Measurements from ENCODE around the gene TNFRSF25. TPM values are rescaled to one million over a fixed set of nuclear protein-coding genes. Genes with fewer than 3 reads are reported as not detected.

TNFRSF25 gene
- under 1 TPM in 1 of 2 donors, not detected in 1; under 0.01 TPM for total RNA-seq

GRCh38 chr1:6466023-6466422 lies at the start of gene TNFRSF25:
Gene TNFRSF25 (minus strand): TSS chr1:6466173. CDS start chr1:6466107, 66 bp downstream.

GRCh38 chr1:6491480-6491962 lies 25.5 kb upstream of the TNFRSF25 start, which contains the start of gene PLEKHG5:
Gene PLEKHG5 (minus strand): TSS chr1:6491667. CDS start chr1:6477571, 14,096 bp downstream.

DNA sequence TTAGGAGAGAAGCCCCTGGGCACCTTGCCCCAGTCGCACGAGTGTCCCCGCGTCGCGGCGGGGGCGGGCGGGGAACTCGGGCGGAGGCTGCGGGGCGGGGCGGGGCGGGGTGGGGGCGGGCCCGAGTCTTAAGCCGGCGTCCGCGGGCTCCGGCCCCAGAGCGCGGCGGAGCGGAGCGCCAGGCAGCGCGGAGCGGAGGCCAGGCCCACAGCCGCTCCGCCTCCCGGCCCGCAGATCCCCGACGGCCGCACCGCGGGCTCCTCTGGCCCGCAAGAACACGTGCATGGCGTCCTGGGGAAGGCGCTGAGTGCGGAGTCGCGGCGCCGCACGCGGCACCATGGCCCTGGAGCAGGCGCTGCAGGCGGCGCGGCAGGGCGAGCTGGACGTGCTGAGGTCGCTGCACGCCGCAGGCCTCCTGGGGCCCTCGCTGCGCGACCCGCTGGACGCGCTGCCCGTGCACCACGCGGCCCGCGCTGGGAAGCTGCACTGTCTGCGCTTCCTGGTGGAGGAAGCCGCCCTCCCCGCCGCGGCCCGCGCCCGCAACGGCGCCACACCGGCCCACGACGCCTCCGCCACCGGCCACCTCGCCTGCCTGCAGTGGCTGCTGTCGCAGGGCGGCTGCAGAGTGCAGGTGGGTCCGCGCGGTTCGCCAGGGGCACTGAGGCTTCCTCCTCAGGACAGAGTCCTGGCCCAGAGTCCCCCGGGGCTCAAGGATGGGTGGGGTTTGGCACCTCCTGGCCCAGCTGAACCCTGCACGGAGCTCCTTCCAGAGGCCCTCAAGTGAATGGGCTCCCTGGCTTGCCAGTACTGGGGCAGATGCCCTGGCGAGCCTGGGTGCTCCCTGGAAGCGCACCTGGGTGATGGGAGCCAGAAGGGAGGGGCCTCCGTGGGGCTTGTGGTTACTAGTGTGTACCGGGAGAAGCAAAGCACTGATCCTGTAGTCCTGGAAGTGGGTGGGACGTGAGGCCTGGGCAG lies 41.1 kb downstream of the TNFRSF25 start, which contains the start of gene ESPN:
Gene ESPN (plus strand): TSS at position 158 of the 975 bp plus-strand sequence. CDS start 180 bp downstream, at position 338.

DNA sequence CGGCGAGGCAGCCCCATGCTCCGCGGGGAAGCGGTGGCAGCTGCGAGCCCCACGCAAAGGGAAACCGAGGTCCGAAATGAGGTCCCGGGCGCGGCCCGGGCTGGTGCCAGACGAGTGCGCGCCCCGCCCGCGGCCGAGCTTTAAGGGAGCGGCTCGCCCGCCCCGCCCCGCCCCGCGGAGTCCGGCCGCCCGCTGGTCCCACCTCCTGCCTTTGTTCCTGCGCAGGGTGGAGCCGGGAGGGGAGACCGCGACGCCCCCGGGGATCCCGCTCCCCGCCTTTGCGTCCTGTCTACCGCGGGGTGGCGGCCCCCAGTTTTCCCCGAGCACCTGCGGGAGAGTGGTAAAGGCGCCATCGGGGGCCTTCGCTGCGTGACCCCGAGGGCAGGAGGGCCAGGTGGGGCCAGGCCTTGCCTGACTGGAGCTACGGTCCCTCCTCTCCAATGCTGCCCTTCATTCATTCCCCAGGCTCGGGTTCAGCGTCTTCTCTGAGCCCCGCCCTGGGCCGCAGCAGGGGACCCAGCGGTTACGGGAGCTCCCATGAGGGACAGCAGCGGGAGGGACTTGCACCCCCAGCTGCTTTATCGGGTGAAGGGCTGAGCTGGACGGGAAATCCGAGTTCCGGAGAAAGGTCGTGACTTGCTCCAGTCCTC lies 46.0 kb downstream of the TNFRSF25 start, which contains the start of gene HES2:
Gene HES2 (minus strand): TSS at position 116 of the 650 bp plus-strand sequence. CDS start 99 bp downstream, at position 17.

Small RNA genes within 50 kb of the gene (small RNA-seq; reads per million reads assigned to genes)
- gene MIR4252 = 0 reads per million in 2 donors

Other genes starting within 250 kb of the TNFRSF25 start
- gene ICMT, start 230.2 kb downstream of the TNFRSF25 start, total RNA-seq = 10 to 100 TPM; 58.8 to 86.6 TPM
- not detected for gene HES3, start 222.0 kb downstream of the TNFRSF25 start, total RNA-seq
- gene GPR153, start 205.1 kb downstream of the TNFRSF25 start, total RNA-seq = 1 to 10 TPM; 5.7 to 8.3 TPM
- gene ACOT7, start 72.4 kb downstream of the TNFRSF25 start, total RNA-seq = 100 to 1,000 TPM; 115 to 148 TPM
- gene HES2, start 46.3 kb downstream of the TNFRSF25 start, total RNA-seq = under 1 TPM in 1 of 2 donors, not detected in 1; 0.33 TPM
- under 1 TPM in 1 of 2 donors, not detected in 1; under 0.01 TPM for gene ESPN, start 41.4 kb downstream of the TNFRSF25 start, total RNA-seq
- 1 to 10 TPM in 1 of 2 donors, under 1 TPM in 1; 0.33 to 1.4 TPM for gene PLEKHG5, start 25.5 kb upstream of the TNFRSF25 start, total RNA-seq
- gene NOL9, start 88.3 kb upstream of the TNFRSF25 start, total RNA-seq = 10 to 100 TPM; 19.3 to 25.3 TPM
- gene TAS1R1, start 89.1 kb upstream of the TNFRSF25 start, total RNA-seq = not detected
- gene ZBTB48, start 113.8 kb upstream of the TNFRSF25 start, total RNA-seq = 10 to 100 TPM; 10.3 to 14.0 TPM
- 10 to 100 TPM; 51.0 to 54.7 TPM for gene KLHL21, start 136.7 kb upstream of the TNFRSF25 start, total RNA-seq
- gene PHF13, start 147.6 kb upstream of the TNFRSF25 start, total RNA-seq = 1 to 10 TPM; 8.9 to 9.7 TPM
- gene THAP3, start 158.7 kb upstream of the TNFRSF25 start, total RNA-seq = 10 to 100 TPM; 14.8 to 21.0 TPM
- gene DNAJC11, start 235.6 kb upstream of the TNFRSF25 start, total RNA-seq = 10 to 100 TPM; 35.4 to 44.3 TPM